AG09309 (cell line): ENCODE data around the gene MYO10.

Experiments used
- DNase-seq: peaks from one replicate; pipeline ENCODE4 v3.0.0-alpha.2; 2010; ENCODE audit warnings: low read depth
- H3K4me3 ChIP-seq: 2 replicates; pipeline ENCODE4 v1.5.1; 2011; ENCODE audit warnings: mild to moderate bottlenecking, low read depth, low read length, moderate library complexity; ENCODE audit not compliant: control insufficient read depth
- TF ChIP-seq, protein P1 (sequence below): IDR thresholded peaks from 2 replicates; pipeline ENCODE4 v1.5.1; 2011; ENCODE audit warnings: mild to moderate bottlenecking, low read depth, low read length, inconsistent platforms; ENCODE audit not compliant: insufficient read depth, control insufficient read depth; ENCODE audit errors: missing control alignments

MYO10 gene

DNA sequence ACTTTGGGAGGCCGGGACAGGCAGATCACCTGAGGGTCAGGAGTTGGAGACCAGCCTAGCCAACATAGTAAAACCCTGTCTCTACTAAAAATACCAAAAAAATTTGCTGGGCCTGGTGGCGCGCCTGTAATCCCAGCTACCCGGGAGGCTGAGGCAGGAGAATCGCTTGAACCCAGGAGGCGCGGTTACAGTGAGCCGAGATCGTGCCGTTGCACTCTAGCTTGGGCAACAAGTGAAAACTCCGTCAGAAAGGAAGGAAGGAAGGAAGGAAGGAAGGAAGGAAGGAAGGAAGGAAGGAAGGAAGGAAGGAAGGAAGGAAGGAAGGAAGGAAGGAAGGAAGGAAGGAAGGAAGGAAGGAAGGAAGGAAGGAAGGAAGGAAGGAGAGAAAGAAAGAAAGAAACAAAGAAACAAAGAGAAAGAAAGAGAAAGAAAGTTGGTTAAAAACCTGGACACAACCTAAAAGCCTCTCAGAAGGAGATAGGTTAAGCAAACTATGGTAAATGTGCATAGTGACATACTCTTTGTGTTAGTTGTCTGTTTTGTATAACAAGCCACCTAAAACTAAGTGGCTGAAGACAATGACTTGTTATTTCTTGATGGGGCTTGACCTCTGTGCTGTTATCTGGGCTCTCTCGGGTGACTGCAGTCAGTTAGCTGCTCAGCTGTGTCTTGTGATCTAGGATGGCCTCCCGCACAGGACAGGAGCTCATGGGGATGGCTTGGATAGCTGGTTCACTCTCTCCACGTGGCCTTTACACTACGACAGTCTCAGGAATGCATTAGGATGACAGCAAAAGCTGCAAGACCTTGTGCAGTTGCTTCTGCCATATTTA, 8.0 kb upstream of the MYO10 start:
- DNase-seq, result no peak

DNA sequence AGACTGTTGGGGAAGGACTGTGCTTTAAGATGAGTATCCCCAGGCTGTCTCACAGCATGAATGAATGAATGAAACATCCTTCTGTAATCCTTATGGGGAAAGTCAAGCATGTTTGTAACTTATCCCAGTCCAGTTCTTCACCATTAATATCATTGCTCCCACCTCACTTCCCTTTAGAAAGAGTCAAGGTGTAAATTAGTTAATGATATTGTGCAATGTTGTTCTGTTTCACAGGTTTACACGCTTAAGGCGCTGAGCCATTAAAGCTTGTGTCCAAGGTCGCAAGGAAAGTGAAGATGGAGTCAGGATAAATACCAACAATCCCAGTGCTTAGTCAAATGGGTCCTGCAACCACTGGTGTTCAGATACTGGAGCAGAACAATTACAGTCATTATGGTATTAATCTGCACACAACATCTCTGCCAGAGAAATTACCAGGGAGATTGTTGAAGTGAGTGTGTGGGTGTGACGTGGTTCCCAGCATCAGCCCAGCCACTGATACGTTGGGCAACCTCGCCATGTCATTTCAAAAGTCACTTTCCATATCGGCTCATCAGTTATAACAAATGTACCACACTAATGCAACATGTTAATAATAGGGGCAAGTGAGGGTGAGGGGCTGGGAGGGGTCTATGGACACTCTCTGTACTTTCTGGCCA, 1.5 kb upstream of the MYO10 start:
- no peak for DNase-seq
- H3K4me3 ChIP-seq, result no peak overlapping the region
- TF ChIP-seq, protein P1, sequence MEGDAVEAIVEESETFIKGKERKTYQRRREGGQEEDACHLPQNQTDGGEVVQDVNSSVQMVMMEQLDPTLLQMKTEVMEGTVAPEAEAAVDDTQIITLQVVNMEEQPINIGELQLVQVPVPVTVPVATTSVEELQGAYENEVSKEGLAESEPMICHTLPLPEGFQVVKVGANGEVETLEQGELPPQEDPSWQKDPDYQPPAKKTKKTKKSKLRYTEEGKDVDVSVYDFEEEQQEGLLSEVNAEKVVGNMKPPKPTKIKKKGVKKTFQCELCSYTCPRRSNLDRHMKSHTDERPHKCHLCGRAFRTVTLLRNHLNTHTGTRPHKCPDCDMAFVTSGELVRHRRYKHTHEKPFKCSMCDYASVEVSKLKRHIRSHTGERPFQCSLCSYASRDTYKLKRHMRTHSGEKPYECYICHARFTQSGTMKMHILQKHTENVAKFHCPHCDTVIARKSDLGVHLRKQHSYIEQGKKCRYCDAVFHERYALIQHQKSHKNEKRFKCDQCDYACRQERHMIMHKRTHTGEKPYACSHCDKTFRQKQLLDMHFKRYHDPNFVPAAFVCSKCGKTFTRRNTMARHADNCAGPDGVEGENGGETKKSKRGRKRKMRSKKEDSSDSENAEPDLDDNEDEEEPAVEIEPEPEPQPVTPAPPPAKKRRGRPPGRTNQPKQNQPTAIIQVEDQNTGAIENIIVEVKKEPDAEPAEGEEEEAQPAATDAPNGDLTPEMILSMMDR, result no peak

More for the DNA sequence above, 8.0 kb upstream of the MYO10 start:
- TF ChIP-seq, protein P1, result no peak
- H3K4me3 ChIP-seq, result no peak overlapping the region

DNA sequence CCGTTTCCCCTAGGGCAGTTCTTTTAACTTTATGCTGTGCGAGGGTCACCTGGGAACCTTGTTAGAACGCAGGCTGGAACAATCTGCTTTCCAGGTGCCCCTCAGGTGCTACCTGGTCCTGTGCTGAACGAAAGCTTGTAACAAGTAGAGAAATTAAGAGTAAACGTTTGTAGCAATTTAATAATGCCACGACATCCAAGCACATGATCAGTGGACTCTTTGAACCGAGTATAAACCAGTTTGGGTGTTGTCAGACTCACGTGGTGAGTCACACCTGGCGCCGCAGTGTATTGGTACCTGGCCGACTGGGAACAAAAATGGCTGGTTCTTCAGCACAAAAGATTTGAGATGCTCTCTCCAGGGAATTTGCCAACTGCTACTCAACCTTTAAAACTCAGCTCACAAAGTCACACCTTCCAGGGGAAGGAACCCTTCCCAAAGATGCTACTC, 926 bp upstream of the MYO10 start:
- TF ChIP-seq, protein P1, result no peak
- DNase-seq, result no peak
- peak overlapping the region; percentile 70 for H3K4me3 ChIP-seq

DNA sequence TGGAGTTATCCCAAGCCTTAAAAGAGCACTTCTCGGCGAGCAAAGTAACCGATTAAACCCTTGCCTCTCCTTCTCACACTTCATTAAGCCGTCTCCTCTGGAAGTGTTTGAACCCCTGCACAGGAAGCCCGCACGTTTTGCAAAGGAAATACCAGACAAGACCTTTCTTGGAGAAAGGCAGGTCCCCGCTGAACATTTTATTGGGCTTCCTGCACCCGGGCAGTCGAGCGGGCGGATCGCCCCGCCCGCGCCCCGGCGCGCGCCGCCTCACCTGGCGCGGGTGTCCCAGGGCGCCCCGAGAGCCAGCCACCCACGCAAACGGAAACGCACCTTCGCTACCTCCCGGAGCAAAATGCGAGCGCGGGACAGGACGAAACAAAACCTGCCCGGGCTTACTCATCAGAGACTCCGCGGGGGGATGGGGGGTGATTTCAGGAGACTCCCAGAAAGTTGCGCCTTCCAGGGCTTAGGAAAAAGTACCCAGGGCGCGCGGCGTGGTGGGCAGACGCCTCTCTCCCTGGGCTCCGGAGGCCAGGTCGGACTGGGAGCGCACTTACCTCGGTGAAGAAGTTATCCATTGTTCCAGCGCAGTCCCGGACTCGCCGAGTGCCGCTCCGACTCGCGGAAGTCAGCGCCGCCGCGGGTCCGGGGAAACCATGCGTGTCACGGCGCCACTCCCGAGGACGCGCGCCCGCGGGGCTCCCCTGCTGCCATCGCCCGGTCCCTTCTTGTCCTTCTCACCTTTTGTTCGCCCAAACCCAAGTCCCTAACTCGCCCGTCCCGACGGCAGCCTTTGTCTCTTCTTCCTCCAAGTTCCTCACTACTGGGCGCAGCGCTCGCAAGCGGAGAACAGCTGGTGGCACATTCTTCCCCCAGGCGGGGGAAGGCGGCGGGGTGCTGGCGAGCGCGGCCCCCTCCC, 598 bp downstream of the MYO10 start:
- H3K4me3 ChIP-seq, result peak overlapping the region; percentile 95
- TF ChIP-seq, protein P1, result no peak
- no peak for DNase-seq

DNA sequence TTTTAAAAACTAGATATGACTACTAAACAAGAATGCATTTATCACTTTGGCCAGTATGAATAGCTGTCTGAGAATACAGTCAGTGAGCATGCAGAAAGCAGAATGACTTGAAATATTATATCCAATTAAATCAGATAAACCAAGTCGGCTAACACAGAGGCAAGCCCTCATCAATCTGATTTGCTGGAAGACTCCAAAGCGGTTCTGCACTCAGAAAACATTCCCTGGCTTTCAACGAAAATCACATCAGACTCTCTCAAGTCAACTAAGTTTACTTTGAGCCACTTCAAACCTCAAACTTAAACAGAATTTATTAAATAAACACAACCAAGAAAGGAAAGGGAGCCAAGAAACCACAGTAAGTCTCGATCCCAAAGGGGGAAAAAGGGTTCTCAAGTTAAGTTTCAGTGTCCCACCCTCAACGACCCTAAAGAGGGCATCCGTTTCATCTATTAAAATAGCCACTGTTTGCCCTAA, 1.4 kb downstream of the MYO10 start:
- TF ChIP-seq, protein P1, result no peak
- peak overlapping the region; percentile 95 for H3K4me3 ChIP-seq

DNA sequence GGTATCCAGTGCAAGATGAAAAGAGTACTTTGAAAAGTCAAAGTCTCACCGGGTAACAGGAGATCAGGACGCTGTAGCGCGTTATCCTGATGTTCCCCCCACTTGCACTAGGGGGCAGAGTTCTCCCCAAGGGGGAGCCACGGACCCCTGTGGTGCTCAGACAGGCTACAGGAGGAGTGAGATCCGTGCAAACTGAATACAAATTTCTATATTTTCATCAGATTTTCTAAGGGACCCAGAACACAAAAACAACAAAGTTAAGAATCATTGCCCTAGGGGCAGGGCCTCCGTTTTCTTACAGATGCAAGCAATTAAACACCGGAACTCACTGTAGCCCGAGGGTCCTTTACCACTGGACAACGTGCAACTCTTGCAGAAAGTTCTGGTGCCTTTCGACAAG, 2.0 kb downstream of the MYO10 start:
- peak; percentile 37 for DNase-seq
- TF ChIP-seq, protein P1, result peak; percentile 95
- H3K4me3 ChIP-seq, result peak overlapping the region; percentile 95

More for the DNA sequence above, 1.4 kb downstream of the MYO10 start:
- DNase-seq, result no peak
